SK-N-SH (cell line): Measurements from ENCODE around the gene THSD7A. TPM values are rescaled to one million over a fixed set of nuclear protein-coding genes. Genes with fewer than 3 reads are reported as not detected.

Experiments used
- CTCF ChIA-PET: fragments of 300-600, 350-600 bp; formaldehyde crosslinking; extraction: SDS; loops from one replicate; lab custom pipeline; 2021; lab: Yijun Ruan, JAX
- POLR2A ChIA-PET: fragments of 350-600 bp; sonication (Branson Sonifier 250); formaldehyde crosslinking; extraction: SDS; loops from one replicate; lab custom pipeline; 2020; ENCODE audit warnings: antibody characterized with exemption, inconsistent platforms; lab: Yijun Ruan, JAX
- DNase-seq: peaks from one replicate; pipeline ENCODE4 v3.0.0; 2012
- H2AFZ ChIP-seq: fragments of 200-600 bp; sonication (generic); 2 replicates; pipeline ENCODE4 v1.8.1; 2016; ENCODE audit warnings: antibody characterized with exemption, mild to moderate bottlenecking, low read depth
- H3F3A ChIP-seq: fragments of 200-600 bp; sonication (generic); replicated peaks from 2 replicates; pipeline ENCODE3; 2016; ENCODE audit warnings: antibody characterized with exemption, mild to moderate bottlenecking; ENCODE audit not compliant: insufficient read depth
- H3K27ac ChIP-seq, 2 experiments: fragments of 200-500 bp in 1 of 2; fragments of 200-600 bp in 1 of 2; sonication (Bioruptor generic) in 1 of 2; sonication (generic), shearing (Covaris generic) in 1 of 2; 2 replicates each; pipeline versions ENCODE4 v1.5.1 to v1.6.1; 2014 to 2016; ENCODE audit warnings: low read depth in 2 of 2, inconsistent platforms in 1 of 2, low read length in 1 of 2, mild to moderate bottlenecking in 1 of 2, mixed read lengths in 1 of 2
- H3K27me3 ChIP-seq: fragments of 200-600 bp; sonication (generic), shearing (Covaris generic); 2 replicates; pipeline ENCODE4 v1.6.1; 2016; ENCODE audit warnings: mixed run types; ENCODE audit not compliant: insufficient read depth
- H3K36me3 ChIP-seq, 2 experiments: fragments of 200-500 bp in 1 of 2; fragments of 200-600 bp in 1 of 2; sonication (Bioruptor generic) in 1 of 2; sonication (generic) in 1 of 2; replicated peaks in 1 of 2; 2 replicates each; pipeline versions ENCODE3 to v1.5.1; 2014 to 2016; ENCODE audit warnings: low read length in 1 of 2, mild to moderate bottlenecking in 1 of 2; ENCODE audit not compliant: insufficient read depth in 2 of 2, control insufficient read depth in 1 of 2
- H3K4me1 ChIP-seq, 2 experiments: fragments of 200-500 bp in 1 of 2; fragments of 200-600 bp in 1 of 2; sonication (Bioruptor generic) in 1 of 2; sonication (generic), shearing (Covaris generic) in 1 of 2; 2 replicates each; pipeline versions ENCODE4 v1.5.1 to v1.6.1; 2014 to 2016; ENCODE audit warnings: low read depth in 1 of 2, low read length in 1 of 2, mixed run types in 1 of 2; ENCODE audit not compliant: insufficient read depth in 2 of 2, control insufficient read depth in 1 of 2
- H3K4me2 ChIP-seq: fragments of 200-600 bp; sonication (generic), shearing (Covaris generic); 2 replicates; pipeline ENCODE4 v1.6.1; 2017; ENCODE audit warnings: mixed run types
- H3K4me3 ChIP-seq, 2 experiments: fragments of 200-500 bp in 1 of 2; fragments of 200-600 bp in 1 of 2; sonication (Bioruptor generic) in 1 of 2; sonication (generic), shearing (Covaris generic) in 1 of 2; 2 replicates each; pipeline versions ENCODE4 v1.5.1 to v1.8.1; 2014 to 2016; ENCODE audit warnings: low read depth in 2 of 2, inconsistent platforms in 1 of 2, low read length in 1 of 2, mild to moderate bottlenecking in 1 of 2, mixed read lengths in 1 of 2, moderate library complexity in 1 of 2
- H3K79me2 ChIP-seq: fragments of 200-600 bp; sonication (generic); 2 replicates; pipeline ENCODE4 v1.8.1; 2017; ENCODE audit warnings: mild to moderate bottlenecking; ENCODE audit not compliant: insufficient read depth
- H3K9ac ChIP-seq: fragments of 200-600 bp; sonication (generic); 2 replicates; pipeline ENCODE4 v1.6.1; 2017; ENCODE audit warnings: mixed run types
- H3K9me2 ChIP-seq: fragments of 200-600 bp; sonication (generic); 2 replicates; pipeline ENCODE4 v1.6.1; 2017; ENCODE audit warnings: mixed run types
- H3K9me3 ChIP-seq: fragments of 200-600 bp; sonication (generic); 2 replicates; pipeline ENCODE4 v1.6.1; 2017; ENCODE audit warnings: mixed run types, mild to moderate bottlenecking, moderate library complexity
- H4K20me1 ChIP-seq: fragments of 200-600 bp; sonication (generic); 2 replicates; pipeline ENCODE4 v1.6.1; 2017; ENCODE audit warnings: mild to moderate bottlenecking, mixed run types; ENCODE audit not compliant: insufficient read depth
- FOXM1 ChIP-seq: IDR thresholded peaks from 2 replicates; pipeline ENCODE4 v1.4.0; 2012; ENCODE audit warnings: low read depth, mild to moderate bottlenecking
- GATA2 ChIP-seq: sonication (generic); formaldehyde crosslinking; IDR thresholded peaks from 2 replicates; pipeline ENCODE4 v1.5.0; 2020; ENCODE audit warnings: mild to moderate bottlenecking, missing genetic modification reagents
- JUND ChIP-seq: IDR thresholded peaks from 2 replicates; pipeline ENCODE4 v1.4.0; 2012
- MXI1 ChIP-seq: IDR thresholded peaks from 2 replicates; pipeline ENCODE4 v1.6.1; 2012; ENCODE audit warnings: mild to moderate bottlenecking, low read depth, low read length, improper control_type of control experiment
- NFIC ChIP-seq: IDR thresholded peaks from 2 replicates; pipeline ENCODE4 v1.4.0; 2012; ENCODE audit warnings: borderline replicate concordance
- NRF1 ChIP-seq: IDR thresholded peaks from 2 replicates; pipeline ENCODE4 v1.6.1; 2012; ENCODE audit warnings: low read depth, mild to moderate bottlenecking, low read length
- POLR2AphosphoS5 ChIP-seq: IDR thresholded peaks from 2 replicates; pipeline ENCODE4 v1.6.1; 2012; ENCODE audit warnings: low read depth, low read length
- RXRA ChIP-seq: IDR thresholded peaks from 2 replicates; pipeline ENCODE4 v1.4.0; 2012; ENCODE audit warnings: low read depth, mild to moderate bottlenecking, borderline replicate concordance
- SMC3 ChIP-seq: IDR thresholded peaks from 2 replicates; pipeline ENCODE4 v1.6.1; 2012; ENCODE audit warnings: low read depth, low read length, improper control_type of control experiment
- TAF1 ChIP-seq: IDR thresholded peaks from 2 replicates; pipeline ENCODE4 v1.6.1; 2012; ENCODE audit warnings: low read depth, mild to moderate bottlenecking, low read length, moderate library complexity, borderline replicate concordance
- TCF12 ChIP-seq: IDR thresholded peaks from 2 replicates; pipeline ENCODE4 v1.4.0; 2012
- WGBS: methylation state at CpG from one replicate; pipeline ENCODE4 v1.1.6; 2017; ENCODE audit warnings: low lambda C conversion rate; 5-methylcytosine and 5-hydroxymethylcytosine counted together
- polyA plus RNA-seq, 3 experiments: library from polyadenylated mRNA; depleted of rRNA; stranded (reverse); fragments of >200 nt; gene quantifications; 2 replicates each; pipeline ENCODE4 v1.2.3, GENCODE V29; 2012
- TF ChIP-seq, protein P1 (sequence below): IDR thresholded peaks from 2 replicates; pipeline ENCODE4 v1.6.1; 2012; ENCODE audit warnings: mild to moderate bottlenecking, low read depth, low read length, moderate library complexity
- TF ChIP-seq, protein P2 (sequence below): IDR thresholded peaks from 2 replicates; pipeline ENCODE4 v1.4.0; 2012; ENCODE audit warnings: low read depth, borderline replicate concordance
- TF ChIP-seq, protein P3 (sequence below): fragments of 150-350 bp; IDR thresholded peaks from 2 replicates; pipeline ENCODE4 v1.6.1; 2016; ENCODE audit warnings: mild to moderate bottlenecking, low read depth, low read length
- TF ChIP-seq, protein P4 (sequence below): IDR thresholded peaks from 2 replicates; pipeline ENCODE4; 2012

The THSD7A gene
- polyA plus RNA-seq, 1 of the 3 experiments (the other 2 are of a cell fraction): 0.16 TPM

DNA sequence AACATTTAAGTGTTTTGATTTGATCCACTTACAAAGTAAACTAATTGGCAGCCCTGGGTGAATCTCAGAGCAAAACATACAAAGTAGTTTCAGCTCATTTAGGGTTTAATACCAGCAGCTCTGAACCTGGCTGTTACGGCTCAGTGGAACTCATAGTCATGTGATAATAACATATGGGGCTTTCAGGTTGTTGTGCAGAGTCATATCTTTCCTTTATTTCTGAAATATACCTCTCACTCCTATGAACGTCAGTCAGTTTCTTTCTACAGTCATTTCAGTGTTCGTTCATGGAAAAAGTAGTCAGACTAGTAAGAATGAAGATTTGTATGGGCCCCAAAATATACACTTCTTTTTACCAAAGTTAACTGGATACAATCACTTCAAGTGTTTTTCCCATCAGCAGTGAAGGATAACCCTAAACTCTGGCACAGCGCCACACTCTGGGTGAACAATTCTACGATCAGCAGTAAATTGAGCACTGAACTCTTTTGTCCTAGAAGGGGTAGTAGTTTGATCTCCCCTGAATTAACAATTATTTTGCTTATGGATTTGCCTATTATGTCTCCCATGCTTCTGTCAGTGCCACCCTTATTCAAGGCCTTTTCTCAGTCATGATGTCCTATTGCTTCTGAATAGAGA, 218.6 kb downstream of the THSD7A start:
- no peaks in the 10 kb centered on the region for H4K20me1 ChIP-seq
- peaks cover 0 to 3% of the 10 kb centered on the region in 2 experiments; a peak in 2 of 4 replicates for H3K4me1 ChIP-seq
- no peak overlapping the region for H2AFZ ChIP-seq
- peaks cover 0 to 7% of the 10 kb centered on the region in 2 experiments for H3K36me3 ChIP-seq
- CTCF ChIA-PET: interaction anchor here (1.2 kb wide), 1 partner anchor 7 kb away, joined by 3 read pairs; no protein-coding TSS in a partner anchor
- no peaks in the 10 kb centered on the region for H3K79me2 ChIP-seq
- POLR2A ChIA-PET: interaction anchor here (0.6 kb wide), 1 partner anchor 220 kb away, joined by 3 read pairs; no protein-coding TSS in a partner anchor
- H3K27ac ChIP-seq: no peak overlapping the region
- H3K4me3 ChIP-seq: no peak overlapping the region
- H3K27me3 ChIP-seq: no peaks in the 10 kb centered on the region
- no peaks in the 10 kb centered on the region for H3F3A ChIP-seq
- no peaks in the 10 kb centered on the region for H3K9me3 ChIP-seq
- no peaks in the 10 kb centered on the region for H3K9me2 ChIP-seq
- TF ChIP-seq MXI1: no peak
- TF ChIP-seq POLR2AphosphoS5: no peak
- TF ChIP-seq JUND: no peak
- TF ChIP-seq NRF1: no peak
- 60% methylated on average over 5 of the region's 5 CpGs for WGBS
- H3K4me2 ChIP-seq: no peak overlapping the region
- no peak for DNase-seq
- H3K9ac ChIP-seq: no peak overlapping the region

DNA sequence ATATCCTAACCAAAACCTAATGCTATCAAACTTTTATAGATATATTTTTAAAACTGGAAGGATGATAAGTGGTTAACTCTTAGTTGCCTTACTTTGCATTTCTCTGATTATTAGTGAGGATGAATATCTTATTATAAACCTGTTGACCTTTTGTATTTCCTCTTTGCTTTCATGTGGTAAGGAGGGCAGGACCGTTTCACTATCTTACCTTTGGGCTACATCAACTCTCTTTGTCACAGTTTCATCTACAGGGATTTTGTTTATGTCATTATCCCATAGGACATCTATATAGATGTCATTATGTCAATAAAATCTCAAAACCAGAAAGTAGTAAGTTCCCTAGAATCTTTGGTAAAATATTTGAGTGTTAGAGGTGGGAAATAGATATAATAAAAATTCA, 219.3 kb downstream of the THSD7A start:
- ChIA-PET POLR2A (interaction anchor here (0.6 kb wide), 1 partner anchor 221 kb away, joined by 3 read pairs; no protein-coding TSS in a partner anchor), CTCF (no interaction called here)
- peaks cover 0 to 7% of the 10 kb centered on the region in 2 experiments for H3K36me3 ChIP-seq
- WGBS: 10% methylated on average over 1 of the region's 1 CpG
- no peaks in the 10 kb centered on the region for H3K27me3 ChIP-seq
- H3K9me3 ChIP-seq: no peaks in the 10 kb centered on the region
- DNase-seq: no peak
- H2AFZ ChIP-seq: no peak overlapping the region
- no peak for TF ChIP-seq FOXM1
- TF ChIP-seq TAF1: no peak
- no peak for TF ChIP-seq GATA2
- no peak for TF ChIP-seq NFIC
- TF ChIP-seq, protein P1, sequence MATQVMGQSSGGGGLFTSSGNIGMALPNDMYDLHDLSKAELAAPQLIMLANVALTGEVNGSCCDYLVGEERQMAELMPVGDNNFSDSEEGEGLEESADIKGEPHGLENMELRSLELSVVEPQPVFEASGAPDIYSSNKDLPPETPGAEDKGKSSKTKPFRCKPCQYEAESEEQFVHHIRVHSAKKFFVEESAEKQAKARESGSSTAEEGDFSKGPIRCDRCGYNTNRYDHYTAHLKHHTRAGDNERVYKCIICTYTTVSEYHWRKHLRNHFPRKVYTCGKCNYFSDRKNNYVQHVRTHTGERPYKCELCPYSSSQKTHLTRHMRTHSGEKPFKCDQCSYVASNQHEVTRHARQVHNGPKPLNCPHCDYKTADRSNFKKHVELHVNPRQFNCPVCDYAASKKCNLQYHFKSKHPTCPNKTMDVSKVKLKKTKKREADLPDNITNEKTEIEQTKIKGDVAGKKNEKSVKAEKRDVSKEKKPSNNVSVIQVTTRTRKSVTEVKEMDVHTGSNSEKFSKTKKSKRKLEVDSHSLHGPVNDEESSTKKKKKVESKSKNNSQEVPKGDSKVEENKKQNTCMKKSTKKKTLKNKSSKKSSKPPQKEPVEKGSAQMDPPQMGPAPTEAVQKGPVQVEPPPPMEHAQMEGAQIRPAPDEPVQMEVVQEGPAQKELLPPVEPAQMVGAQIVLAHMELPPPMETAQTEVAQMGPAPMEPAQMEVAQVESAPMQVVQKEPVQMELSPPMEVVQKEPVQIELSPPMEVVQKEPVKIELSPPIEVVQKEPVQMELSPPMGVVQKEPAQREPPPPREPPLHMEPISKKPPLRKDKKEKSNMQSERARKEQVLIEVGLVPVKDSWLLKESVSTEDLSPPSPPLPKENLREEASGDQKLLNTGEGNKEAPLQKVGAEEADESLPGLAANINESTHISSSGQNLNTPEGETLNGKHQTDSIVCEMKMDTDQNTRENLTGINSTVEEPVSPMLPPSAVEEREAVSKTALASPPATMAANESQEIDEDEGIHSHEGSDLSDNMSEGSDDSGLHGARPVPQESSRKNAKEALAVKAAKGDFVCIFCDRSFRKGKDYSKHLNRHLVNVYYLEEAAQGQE: no peak
- no peak for TF ChIP-seq RXRA
- TF ChIP-seq, protein P2, sequence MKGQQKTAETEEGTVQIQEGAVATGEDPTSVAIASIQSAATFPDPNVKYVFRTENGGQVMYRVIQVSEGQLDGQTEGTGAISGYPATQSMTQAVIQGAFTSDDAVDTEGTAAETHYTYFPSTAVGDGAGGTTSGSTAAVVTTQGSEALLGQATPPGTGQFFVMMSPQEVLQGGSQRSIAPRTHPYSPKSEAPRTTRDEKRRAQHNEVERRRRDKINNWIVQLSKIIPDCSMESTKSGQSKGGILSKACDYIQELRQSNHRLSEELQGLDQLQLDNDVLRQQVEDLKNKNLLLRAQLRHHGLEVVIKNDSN: no peak
- TF ChIP-seq, protein P3, sequence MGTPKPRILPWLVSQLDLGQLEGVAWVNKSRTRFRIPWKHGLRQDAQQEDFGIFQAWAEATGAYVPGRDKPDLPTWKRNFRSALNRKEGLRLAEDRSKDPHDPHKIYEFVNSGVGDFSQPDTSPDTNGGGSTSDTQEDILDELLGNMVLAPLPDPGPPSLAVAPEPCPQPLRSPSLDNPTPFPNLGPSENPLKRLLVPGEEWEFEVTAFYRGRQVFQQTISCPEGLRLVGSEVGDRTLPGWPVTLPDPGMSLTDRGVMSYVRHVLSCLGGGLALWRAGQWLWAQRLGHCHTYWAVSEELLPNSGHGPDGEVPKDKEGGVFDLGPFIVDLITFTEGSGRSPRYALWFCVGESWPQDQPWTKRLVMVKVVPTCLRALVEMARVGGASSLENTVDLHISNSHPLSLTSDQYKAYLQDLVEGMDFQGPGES: no peak
- no peak for TF ChIP-seq TCF12
- TF ChIP-seq SMC3: no peak
- TF ChIP-seq, protein P4, sequence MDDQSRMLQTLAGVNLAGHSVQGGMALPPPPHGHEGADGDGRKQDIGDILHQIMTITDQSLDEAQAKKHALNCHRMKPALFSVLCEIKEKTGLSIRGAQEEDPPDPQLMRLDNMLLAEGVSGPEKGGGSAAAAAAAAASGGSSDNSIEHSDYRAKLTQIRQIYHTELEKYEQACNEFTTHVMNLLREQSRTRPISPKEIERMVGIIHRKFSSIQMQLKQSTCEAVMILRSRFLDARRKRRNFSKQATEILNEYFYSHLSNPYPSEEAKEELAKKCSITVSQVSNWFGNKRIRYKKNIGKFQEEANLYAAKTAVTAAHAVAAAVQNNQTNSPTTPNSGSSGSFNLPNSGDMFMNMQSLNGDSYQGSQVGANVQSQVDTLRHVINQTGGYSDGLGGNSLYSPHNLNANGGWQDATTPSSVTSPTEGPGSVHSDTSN: no peak
- H3K4me1 ChIP-seq: peaks cover 0 to 5% of the 10 kb centered on the region in 2 experiments; a peak in 2 of 4 replicates
- no peak overlapping the region for H3K27ac ChIP-seq
- no peaks in the 10 kb centered on the region for H3K79me2 ChIP-seq
- no peaks in the 10 kb centered on the region for H4K20me1 ChIP-seq
- no peak overlapping the region for H3K4me2 ChIP-seq
- no peak overlapping the region for H3K4me3 ChIP-seq
- H3K9me2 ChIP-seq: no peaks in the 10 kb centered on the region
- H3K9ac ChIP-seq: no peak overlapping the region
- H3F3A ChIP-seq: no peaks in the 10 kb centered on the region
